Choroid plexus epithelial cell (primary cell): Measurements from ENCODE around the gene SYPL1.
A peak's percentile ranks its signal among the peaks of the same experiment; 100 is the strongest.

ENCODE experiments used
- DNase-seq: peaks from one replicate; pipeline ENCODE4 v3.0.0-alpha.2; 2010; ENCODE audit warnings: low read depth
- H3K4me3 ChIP-seq: 2 replicates; pipeline ENCODE4 v1.5.1; 2011; ENCODE audit warnings: low read depth, mild to moderate bottlenecking, control low read depth, low read length, moderate library complexity
- TF ChIP-seq, protein P1 (sequence below): conservative IDR thresholded peaks from 2 replicates; pipeline ENCODE4 v1.5.1; 2011; ENCODE audit warnings: low read depth, mild to moderate bottlenecking, control low read depth, inconsistent platforms, low read length, moderate library complexity

SYPL1 gene

DNA sequence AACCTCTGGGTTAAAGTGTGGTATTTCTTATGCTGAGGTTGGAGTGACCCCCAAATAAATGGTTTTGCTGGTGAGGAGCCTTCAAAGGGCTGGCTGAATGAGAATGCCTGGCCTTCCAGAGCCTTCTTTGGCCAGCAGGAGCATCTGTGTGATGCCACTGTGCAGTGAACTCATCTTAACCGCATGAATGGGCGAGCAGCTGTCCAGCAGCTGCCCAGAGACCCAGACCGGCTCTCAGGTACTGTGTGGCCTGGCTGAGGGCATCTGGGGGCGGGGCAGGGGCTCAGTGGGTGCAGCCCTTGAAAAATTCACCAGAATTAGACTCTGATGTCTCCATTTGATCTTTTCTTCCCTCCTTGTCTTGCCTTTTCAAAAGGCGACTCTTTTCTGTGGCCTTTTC, 59.0 kb downstream of the SYPL1 start:
- no peak for DNase-seq
- H3K4me3 ChIP-seq: no peak overlapping the region
- TF ChIP-seq, protein P1, sequence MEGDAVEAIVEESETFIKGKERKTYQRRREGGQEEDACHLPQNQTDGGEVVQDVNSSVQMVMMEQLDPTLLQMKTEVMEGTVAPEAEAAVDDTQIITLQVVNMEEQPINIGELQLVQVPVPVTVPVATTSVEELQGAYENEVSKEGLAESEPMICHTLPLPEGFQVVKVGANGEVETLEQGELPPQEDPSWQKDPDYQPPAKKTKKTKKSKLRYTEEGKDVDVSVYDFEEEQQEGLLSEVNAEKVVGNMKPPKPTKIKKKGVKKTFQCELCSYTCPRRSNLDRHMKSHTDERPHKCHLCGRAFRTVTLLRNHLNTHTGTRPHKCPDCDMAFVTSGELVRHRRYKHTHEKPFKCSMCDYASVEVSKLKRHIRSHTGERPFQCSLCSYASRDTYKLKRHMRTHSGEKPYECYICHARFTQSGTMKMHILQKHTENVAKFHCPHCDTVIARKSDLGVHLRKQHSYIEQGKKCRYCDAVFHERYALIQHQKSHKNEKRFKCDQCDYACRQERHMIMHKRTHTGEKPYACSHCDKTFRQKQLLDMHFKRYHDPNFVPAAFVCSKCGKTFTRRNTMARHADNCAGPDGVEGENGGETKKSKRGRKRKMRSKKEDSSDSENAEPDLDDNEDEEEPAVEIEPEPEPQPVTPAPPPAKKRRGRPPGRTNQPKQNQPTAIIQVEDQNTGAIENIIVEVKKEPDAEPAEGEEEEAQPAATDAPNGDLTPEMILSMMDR: no peak

- no peak overlapping the region for H3K4me3 ChIP-seq
- TF ChIP-seq, protein P1: no peak
- no peak for DNase-seq
Measured at GRCh38 chr7:106052681-106053080, 59.4 kb downstream of the SYPL1 start.

GRCh38 chr7:106050746-106051117, 61.4 kb downstream of the SYPL1 start:
- TF ChIP-seq, protein P1: no peak
- no peak overlapping the region for H3K4me3 ChIP-seq
- DNase-seq: peak; percentile 41

DNA sequence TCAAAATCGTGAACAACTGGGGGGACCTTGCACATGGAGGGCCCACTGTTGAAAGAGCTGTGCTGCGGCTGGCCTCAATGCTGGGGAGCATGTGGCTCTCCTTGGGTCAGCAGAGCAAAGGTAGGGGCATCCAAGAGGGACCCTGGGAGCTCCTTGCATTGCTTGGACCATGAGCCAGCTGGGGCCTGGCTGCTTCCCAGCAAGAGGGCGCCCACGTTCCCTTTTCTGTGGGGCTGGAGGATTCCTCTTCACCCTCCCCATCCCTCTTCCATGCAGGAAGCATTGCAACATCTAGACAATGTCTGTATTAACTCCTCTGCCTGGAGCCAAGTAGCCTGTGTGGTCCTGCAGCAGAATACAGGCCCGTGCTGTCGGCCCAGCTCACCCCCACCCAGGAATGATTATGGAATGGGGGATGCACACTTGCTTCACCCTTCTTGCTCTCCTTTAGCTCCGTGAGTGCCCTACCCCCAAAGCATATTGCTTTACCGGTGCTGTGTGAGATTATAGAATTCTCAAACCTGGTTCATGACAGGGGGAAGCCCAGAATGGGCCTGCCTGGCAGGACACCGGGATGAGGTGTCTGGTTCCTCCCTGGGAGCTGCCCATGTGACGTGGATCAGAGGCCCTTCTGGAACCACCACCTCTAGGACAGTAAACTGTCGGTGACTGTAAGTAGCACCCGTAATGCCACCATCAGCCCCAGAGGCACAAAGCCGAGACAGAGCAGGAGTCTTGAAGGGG, 61.9 kb downstream of the SYPL1 start:
- peak; percentile 74 for DNase-seq
- TF ChIP-seq, protein P1: peak; percentile 52
- no peak overlapping the region for H3K4me3 ChIP-seq

DNA sequence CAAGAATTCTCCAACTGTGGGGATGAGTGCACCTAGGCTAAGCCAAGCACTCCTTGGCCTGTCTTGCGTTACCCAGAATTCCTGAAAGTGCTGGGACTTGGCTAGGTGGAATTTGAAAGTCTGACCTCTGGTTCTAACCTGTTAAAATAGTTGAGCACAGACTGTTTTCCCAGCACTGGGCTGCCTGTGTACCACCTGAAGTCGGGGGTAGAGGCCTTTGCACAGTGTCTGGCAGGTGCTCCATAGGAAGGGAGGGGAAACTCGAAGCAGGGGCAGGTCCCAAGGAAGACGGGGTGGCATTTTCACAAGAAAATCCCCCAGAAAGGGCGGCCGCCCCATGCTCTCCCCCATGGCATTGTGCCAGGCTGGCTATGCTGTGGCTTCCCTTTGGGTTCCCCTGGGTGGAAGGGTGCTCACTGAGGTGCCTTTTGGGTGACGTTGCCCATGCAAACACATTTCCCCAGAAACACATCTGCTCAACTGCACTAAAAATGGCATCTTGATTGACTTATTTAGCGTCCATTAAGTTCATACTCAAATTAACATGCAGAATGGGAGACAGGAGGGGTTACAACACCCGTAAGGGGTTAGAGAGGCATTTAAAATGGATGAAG, 62.9 kb downstream of the SYPL1 start:
- TF ChIP-seq, protein P1: no peak
- no peak overlapping the region for H3K4me3 ChIP-seq
- DNase-seq: no peak

GRCh38 chr7:106048706-106049020, 63.4 kb downstream of the SYPL1 start:
- H3K4me3 ChIP-seq: no peak overlapping the region
- DNase-seq: no peak
- TF ChIP-seq, protein P1: no peak
